GM19452 (cell line): Measurements from ENCODE around the gene SLC39A5.
A peak's percentile ranks its signal among the peaks of the same experiment; 100 is the strongest.

Experiments used
- ATAC-seq: cut with Tn5 transposase; IDR thresholded peaks from one replicate; pipeline ENCODE4 v1.9.1; 2021; ENCODE audit not compliant: unreplicated experiment

The SLC39A5 gene

DNA sequence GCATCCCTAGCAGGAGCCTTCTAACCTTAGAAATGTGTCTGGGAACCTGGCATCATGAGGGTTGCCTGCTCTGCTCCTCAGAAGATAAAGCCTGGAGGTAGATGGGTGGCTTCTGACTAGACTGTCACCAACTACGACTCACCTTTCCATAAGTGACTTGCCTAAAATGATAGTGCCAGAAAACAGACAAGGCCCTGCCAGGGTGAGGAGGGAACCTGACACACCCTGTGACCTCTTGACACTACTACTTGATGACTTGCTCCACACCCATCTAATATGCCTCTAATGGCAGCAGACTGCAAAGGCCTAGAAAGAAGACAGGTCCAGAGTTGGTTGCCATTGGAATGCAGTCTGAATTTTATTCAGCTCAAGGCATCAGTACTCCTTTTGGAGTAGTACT lies 17.5 kb upstream of the SLC39A5 start:
- no peak for ATAC-seq

GRCh38 chr12:56213878-56214277 lies 16.0 kb upstream of the SLC39A5 start:
- no peak for ATAC-seq

- no peak for ATAC-seq
These were observed 13.4 kb upstream of the SLC39A5 start for GRCh38 chr12:56216461-56216860.

GRCh38 chr12:56219840-56220239 lies 10.0 kb upstream of the SLC39A5 start:
- ATAC-seq, result no peak

- ATAC-seq, result no peak
These were observed 9.1 kb upstream of the SLC39A5 start for GRCh38 chr12:56220611-56221231.

GRCh38 chr12:56221232-56221756 lies 8.6 kb upstream of the SLC39A5 start:
- peak; percentile 26 for ATAC-seq

GRCh38 chr12:56221757-56222530 lies 7.9 kb upstream of the SLC39A5 start, which contains the start of gene RNF41:
Gene RNF41, minus strand, starts transcription at chr12:56221922. Its CDS starts 7,875 bp downstream, at chr12:56214047.
- ATAC-seq, result peak; percentile 74

DNA sequence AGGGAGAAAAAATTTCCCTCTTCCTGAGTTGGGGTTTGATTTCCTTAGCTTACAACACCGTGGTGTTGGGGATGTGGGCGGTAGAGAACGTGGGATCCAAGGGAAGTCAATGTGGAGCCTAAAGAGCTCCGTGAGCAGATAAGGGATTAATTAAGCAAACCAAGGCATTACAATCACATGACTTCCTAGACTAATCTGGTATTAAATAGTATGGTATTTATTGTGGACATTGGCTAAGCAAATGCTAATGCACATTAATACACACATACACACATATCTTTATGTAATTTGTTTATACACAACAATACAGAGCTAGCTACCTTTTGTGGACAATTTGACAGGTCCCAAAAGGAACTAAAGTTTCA lies 7.3 kb upstream of the SLC39A5 start:
- ATAC-seq, result no peak

DNA sequence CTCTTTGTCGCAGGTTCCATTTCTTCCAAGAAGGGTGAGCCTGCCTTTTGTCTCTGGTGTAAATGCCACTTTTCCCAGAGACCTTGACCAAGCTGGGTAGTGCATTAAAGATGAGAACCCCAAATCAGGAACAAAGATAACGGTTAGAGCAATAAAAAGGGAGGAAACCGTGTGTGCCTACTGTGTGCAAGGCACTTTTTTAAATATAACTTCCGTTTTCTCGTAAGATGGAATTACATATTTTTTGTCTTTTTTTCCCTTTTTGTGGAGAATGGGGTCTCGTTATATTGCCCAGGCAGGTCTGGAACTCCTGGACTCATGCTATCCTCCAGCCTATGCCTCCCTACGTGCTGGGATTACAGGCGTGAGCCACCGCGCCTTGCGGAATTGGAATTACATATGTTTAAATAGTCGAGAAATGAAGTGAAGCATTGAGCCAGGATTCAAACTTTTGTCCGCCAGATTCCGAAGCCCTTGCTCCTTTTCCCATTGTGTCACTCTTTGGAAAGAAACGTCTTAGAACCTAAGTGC lies 6.2 kb upstream of the SLC39A5 start:
- ATAC-seq, result no peak

DNA sequence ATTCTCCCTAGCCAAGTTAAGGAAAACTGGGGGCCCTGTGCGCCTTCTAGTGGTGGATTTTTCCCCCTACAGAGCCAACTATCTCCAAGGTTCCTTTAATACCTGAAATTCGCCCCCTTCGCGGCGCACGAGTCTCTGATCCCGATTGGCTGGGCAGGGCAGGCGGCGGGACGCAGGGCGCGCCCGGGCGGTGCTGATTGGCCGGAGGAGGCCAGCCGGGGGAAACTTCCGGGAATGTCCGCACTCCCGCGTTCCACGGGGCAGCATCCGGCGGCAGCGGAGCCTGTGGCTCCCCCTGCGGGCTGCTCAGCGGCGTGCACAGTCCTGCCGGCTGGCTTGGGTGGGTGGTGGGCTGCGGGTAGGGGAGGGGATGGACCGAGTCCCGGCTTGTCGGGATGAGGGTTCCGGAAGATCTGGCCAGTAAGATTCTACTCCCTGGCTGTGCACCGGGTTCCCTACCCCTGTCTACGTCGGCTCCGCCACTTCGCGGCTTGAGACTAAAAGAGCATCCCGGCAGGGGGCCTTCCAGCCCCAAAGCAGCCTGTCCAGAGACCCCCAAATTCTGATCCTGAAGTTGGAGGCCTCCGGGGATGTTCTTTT lies 5.6 kb upstream of the SLC39A5 start, which contains the start of gene NABP2:
TSS of gene NABP2 (plus strand) at position 241 of the 600 bp plus-strand sequence. CDS start 515 bp downstream, outside the sequence.
- peak; percentile 76 for ATAC-seq

DNA sequence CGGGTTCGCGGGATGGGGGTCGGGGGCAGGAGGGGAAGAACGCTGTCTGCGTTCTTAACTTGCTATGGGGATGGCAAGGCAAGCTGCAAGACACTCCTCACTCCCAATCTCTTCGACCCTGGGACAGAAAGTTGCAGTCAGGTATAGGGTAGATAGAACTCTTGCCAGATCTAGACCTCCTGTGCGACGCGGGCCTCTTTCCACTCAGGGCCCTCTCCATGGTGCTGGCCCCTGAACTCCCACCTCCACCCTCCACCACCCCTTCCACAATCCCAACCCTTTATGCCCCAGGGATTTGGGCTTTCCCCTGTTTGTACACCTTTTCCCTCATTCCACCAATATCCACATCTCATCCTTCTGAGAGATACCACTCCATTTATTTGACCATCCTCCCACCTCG lies 4.9 kb upstream of the SLC39A5 start:
- no peak for ATAC-seq

DNA sequence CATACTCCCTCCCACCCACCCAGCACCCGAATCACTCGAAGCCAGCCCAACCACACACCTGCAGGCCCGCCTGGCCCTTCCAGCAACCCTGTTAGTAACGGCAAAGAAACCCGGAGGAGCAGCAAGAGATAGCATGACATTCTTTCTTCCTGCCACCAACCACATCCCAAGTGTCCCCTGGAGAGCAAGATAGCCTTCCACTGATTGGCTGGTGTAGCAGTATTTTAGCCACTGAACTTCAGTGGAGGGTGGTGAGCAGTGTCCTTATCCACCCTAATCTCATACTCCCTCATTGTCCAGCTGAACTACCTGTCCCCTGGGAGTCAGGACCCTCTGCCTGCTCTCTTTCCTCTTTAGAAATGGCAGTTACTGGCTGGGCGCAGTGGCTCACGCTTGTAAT lies 769 bp upstream of the SLC39A5 start:
- ATAC-seq, result no peak

DNA sequence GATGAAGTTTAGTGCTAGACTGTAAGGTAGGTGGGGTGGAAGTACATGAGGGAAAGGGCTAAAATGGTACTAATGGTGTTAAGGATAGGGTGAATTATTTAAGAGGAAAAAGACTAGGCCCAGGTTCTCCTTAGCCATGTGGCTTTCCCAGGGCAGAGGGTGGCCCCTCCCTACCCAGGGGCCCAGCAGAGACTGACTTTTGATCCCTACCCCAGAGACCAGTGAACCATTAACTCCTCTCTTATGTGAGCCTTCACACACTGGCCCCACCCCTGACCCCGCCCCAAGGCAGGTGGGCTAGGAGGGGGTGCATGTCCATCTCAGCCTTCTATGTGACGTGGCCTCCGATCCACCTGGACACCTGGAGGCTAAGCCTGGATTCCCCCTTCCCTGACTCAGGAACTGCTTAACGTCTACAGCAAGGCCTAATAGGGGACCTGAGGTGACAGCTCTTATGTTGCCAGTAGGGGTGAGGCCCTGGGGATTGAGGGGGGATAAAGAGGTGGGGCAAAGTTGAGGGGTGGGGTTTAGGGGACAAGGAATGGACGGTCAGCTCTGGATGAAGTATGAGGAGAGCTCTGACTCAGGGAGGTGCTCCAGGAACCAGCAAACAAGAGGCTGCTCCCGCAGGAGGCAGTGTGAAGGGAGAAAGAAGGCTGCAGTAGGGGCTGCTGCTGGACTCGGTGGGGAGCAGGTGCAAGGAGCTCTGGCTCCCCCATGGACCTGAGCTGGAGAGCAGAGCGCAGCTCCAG lies 757 bp downstream of the SLC39A5 start:
- no peak for ATAC-seq

DNA sequence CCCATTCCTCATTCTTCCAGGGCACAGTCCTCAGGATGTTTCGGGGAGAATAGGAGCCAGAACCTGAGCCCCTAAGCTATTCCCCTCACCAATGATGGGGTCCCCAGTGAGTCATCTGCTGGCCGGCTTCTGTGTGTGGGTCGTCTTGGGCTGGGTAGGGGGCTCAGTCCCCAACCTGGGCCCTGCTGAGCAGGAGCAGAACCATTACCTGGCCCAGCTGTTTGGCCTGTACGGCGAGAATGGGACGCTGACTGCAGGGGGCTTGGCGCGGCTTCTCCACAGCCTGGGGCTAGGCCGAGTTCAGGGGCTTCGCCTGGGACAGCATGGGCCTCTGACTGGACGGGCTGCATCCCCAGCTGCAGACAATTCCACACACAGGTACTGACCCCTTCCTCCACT lies 1.3 kb downstream of the SLC39A5 start:
- ATAC-seq, result no peak

- no peak for ATAC-seq
These were observed 5.0 kb downstream of the SLC39A5 start for GRCh38 chr12:56234746-56235436.

DNA sequence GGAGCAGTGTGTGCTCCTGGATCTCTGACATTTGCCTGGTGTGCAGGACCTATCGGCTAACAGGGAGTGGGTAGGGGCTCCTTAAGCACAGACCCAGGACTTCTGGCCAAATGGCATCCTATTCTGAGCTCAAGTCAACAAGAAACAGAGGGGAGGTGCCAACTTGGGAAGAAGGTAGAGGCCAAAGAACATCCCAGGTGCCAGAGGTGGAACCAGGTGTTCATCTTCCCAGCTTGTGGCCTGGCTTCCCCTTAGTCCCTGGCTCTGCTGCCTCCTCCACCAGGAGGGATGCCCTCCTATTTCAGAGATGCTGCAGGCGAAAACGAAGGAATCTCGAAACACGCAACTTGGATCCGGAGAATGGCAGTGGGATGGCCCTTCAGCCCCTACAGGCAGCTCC lies 6.2 kb downstream of the SLC39A5 start:
- ATAC-seq, result no peak

DNA sequence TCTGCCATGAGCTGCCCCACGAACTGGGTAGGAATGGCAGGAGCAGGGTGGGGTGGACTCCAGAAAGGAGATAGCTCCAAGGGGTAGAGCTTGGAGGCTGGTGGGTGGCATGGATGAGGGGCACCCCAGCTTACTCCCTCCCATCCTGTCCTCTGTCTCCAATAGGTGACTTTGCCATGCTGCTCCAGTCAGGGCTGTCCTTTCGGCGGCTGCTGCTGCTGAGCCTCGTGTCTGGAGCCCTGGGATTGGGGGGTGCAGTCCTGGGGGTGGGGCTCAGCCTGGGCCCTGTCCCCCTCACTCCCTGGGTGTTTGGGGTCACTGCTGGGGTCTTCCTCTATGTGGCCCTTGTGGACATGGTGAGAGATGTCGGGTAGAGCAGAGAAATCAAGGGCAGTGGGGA lies 7.1 kb downstream of the SLC39A5 start:
- ATAC-seq, result no peak

GRCh38 chr12:56237552-56237951 lies 7.7 kb downstream of the SLC39A5 start:
- ATAC-seq, result no peak

DNA sequence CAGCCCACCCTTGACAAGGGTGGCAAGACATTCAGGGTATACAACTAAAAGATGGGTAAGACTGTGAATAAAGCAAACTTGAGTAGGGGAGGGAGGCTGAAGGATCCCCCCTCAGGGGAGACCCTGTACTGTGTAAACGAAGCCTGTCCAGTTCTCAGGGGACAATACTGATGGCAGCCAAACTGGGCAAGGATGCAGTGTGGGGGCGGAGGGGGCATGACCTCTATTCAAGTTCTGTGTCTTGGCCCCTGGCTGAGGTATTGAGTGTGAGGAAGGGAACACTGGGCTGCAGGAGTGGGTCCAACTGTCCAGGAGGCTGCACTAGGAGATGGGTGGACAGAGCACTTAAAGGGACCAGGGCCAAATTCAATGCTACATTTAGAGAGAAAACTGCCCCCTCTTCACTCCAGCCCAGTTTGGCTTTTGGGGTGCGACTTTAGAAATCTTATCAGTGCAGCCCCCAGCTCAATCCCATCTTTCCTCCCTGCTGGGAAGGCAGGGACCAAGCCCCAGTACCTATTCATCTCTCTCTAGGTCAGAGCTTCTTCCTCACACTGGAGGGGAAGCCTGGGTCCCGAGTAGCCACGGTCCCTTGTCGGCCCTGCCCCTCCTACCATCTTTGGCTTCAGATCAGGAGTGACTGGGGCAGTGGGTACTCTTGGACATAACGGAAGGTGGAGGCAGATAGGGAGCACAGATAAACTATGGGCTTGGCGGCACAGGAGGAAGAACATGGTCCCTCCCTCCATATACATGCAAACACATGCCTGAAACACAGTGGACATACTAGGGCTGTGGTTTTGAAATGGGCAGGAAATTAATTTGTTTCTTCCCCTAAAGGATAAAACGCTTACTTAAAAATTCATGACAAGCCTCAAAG lies 11.8 kb downstream of the SLC39A5 start:
- no peak for ATAC-seq
